Chondrocyte (in vitro differentiated cells): ENCODE results near the gene KLF7. TPM values are rescaled to one million over a fixed set of nuclear protein-coding genes. Genes with fewer than 3 reads are reported as not detected.

Experiments used
- DNase-seq: peaks from one replicate; pipeline ENCODE4 v3.0.0; 2021; ENCODE audit warnings: mixed read lengths, low spot score
- H3K27ac Mint-ChIP-seq: one replicate; pipeline ENCODE4 v1.8.0; 2021; ENCODE audit warnings: mild to moderate bottlenecking, moderate library complexity, mixed read lengths; ENCODE audit not compliant: unreplicated experiment
- H3K27me3 Mint-ChIP-seq: 2 replicates; pipeline ENCODE4 v1.8.0; 2021; ENCODE audit warnings: low read depth, mixed read lengths
- H3K36me3 Mint-ChIP-seq: 2 replicates; pipeline ENCODE4 v1.8.0; 2021; ENCODE audit warnings: low read depth, mixed read lengths
- H3K4me1 Mint-ChIP-seq: 2 replicates; pipeline ENCODE4 v1.8.0; 2021; ENCODE audit warnings: low read depth, mild to moderate bottlenecking, mixed read lengths
- H3K4me3 Mint-ChIP-seq: one replicate; pipeline ENCODE4 v1.8.0; 2021; ENCODE audit warnings: mild to moderate bottlenecking, moderate library complexity, mixed read lengths; ENCODE audit not compliant: unreplicated experiment
- H3K9me3 Mint-ChIP-seq: 2 replicates; pipeline ENCODE4 v1.8.0; 2021; ENCODE audit warnings: low read depth, mixed read lengths
- total RNA-seq: library from RNA; stranded (reverse); gene quantifications from 3 replicates; pipeline ENCODE4 v1.2.1, GENCODE V29; 2021
- TF ChIP-seq, protein P1 (sequence below): fragments of 200-600 bp; sonication (generic); IDR thresholded peaks from 2 replicates; pipeline ENCODE4 v1.5.0; 2021; ENCODE audit warnings: antibody characterized with exemption, mild to moderate bottlenecking, moderate library complexity

The KLF7 gene
- total RNA-seq, 1 donor from 2014 or later: 38.5 TPM

DNA sequence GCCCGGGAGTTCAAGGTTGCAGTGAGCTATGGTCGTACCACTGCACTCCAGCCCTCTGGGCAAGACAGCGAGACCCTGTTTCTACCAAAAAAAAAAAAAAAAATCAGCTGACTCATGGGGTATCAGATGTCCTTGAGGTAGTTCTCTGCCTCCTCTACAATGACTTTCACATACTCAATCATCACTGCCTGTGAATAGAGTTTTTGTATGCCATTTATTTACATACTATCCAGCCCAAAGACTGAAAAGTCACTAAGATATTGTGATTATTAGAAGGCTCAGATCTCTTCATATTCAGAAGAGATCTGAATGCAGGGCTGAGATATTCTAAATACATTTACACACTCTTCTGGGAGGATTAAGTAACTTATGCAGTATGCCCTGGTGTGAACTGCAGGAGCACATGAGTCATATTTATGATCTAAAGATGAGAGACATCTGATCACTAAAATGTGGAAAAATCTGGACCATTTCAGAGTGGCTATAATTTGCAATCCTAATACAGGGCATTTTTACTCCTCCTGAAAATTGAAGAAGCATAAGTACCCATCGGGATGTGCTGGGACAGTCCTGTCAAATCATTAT is 38.9 kb downstream of the KLF7 start:
- no peak for DNase-seq
- peaks cover 20% of the 10 kb centered on the region for H3K36me3 Mint-ChIP-seq
- no peak overlapping the region for H3K4me3 Mint-ChIP-seq
- H3K4me1 Mint-ChIP-seq: peaks cover 84% of the 10 kb centered on the region
- H3K27me3 Mint-ChIP-seq: no peaks in the 10 kb centered on the region
- peak overlapping the region; percentile 43 for H3K27ac Mint-ChIP-seq
- H3K9me3 Mint-ChIP-seq: peaks cover 7% of the 10 kb centered on the region
- TF ChIP-seq, protein P1, sequence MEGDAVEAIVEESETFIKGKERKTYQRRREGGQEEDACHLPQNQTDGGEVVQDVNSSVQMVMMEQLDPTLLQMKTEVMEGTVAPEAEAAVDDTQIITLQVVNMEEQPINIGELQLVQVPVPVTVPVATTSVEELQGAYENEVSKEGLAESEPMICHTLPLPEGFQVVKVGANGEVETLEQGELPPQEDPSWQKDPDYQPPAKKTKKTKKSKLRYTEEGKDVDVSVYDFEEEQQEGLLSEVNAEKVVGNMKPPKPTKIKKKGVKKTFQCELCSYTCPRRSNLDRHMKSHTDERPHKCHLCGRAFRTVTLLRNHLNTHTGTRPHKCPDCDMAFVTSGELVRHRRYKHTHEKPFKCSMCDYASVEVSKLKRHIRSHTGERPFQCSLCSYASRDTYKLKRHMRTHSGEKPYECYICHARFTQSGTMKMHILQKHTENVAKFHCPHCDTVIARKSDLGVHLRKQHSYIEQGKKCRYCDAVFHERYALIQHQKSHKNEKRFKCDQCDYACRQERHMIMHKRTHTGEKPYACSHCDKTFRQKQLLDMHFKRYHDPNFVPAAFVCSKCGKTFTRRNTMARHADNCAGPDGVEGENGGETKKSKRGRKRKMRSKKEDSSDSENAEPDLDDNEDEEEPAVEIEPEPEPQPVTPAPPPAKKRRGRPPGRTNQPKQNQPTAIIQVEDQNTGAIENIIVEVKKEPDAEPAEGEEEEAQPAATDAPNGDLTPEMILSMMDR: no peak

DNA sequence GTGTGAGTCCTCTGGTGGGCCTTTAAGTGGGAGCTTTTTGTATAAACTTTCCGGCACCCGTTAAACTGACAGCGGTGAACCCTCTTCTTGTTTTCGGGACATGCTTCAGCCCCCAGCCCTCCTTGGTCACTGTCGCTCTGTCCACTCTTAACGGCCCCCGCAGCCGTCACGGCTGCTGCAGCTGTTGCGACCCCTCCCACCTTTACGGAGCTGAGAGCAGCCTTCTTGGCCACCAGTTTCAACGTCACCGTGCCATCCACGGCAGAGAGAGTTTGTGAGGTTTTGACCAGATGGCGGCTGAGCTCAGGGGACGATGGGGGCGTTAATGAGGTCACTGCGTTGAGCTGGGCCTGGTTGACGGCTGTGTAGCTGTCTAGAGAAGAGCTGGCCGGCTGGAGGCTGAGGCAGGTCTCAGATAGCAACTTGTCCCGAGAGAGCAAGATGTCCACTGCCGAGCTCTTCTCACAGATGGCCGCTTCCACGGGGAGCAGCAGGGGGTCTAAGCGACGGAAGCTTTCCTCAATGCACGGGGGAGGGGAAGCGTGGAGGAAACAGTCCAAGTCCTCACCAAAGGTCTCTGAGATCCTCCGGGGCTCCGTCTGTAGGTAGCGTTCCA is 41.9 kb downstream of the KLF7 start:
- TF ChIP-seq, protein P1: no peak
- peak overlapping the region; percentile 55 for H3K27ac Mint-ChIP-seq
- no peaks in the 10 kb centered on the region for H3K27me3 Mint-ChIP-seq
- H3K4me3 Mint-ChIP-seq: no peak overlapping the region
- H3K9me3 Mint-ChIP-seq: peaks cover 7% of the 10 kb centered on the region
- H3K36me3 Mint-ChIP-seq: peaks cover 25% of the 10 kb centered on the region
- H3K4me1 Mint-ChIP-seq: peaks cover 83% of the 10 kb centered on the region
- no peak for DNase-seq

- Mint-ChIP-seq H3K27ac (peak overlapping the region; percentile 68), H3K27me3 (no peaks in the 10 kb centered on the region), H3K4me3 (no peak overlapping the region), H3K4me1 (peaks cover 81% of the 10 kb centered on the region), H3K9me3 (peaks cover 7% of the 10 kb centered on the region), H3K36me3 (peaks cover 25% of the 10 kb centered on the region)
- TF ChIP-seq, protein P1: no peak
- no peak for DNase-seq
Observed at GRCh38 chr2:207123335-207123744, 42.4 kb downstream of the KLF7 start.

DNA sequence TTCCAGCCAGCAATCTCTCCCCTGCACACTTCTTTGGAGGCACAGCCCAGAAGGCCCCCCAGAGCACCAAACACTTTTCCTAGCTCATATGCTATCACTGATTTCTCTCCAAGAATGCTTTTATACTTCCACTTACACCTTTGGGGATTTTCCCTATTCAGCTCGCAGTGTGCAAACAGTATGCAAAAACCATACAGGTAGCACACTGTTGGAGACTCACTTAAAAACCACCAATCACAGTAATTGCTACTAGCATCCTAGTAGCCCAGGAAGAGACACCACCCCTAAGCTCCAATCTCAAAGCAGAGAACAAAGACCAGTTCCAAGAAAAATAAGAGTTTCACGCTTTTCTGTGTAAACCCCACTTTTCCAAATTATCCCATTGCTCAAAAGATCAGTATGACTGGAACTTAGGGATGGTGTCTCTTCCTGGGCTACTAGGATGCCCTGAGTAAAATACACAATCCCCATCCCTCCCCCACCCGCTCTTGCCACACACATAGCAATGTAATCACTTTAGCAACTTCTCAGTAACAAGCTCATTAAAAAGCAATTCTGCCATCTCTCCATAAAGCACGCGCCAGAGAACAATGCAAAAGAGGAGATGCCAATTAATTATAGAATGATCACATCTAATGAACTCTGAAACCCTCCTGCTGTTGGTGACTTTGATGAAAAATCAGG is 43.0 kb downstream of the KLF7 start:
- Mint-ChIP-seq H3K27ac (peak overlapping the region; percentile 68), H3K27me3 (no peaks in the 10 kb centered on the region), H3K36me3 (peaks cover 23% of the 10 kb centered on the region), H3K4me1 (peaks cover 83% of the 10 kb centered on the region), H3K4me3 (no peak overlapping the region), H3K9me3 (peaks cover 5% of the 10 kb centered on the region)
- no peak for DNase-seq
- TF ChIP-seq, protein P1: no peak

GRCh38 chr2:207121784-207122183 is 44.0 kb downstream of the KLF7 start:
- H3K27ac Mint-ChIP-seq: peak overlapping the region; percentile 68
- peaks cover 78% of the 10 kb centered on the region for H3K4me1 Mint-ChIP-seq
- DNase-seq: no peak

More at GRCh38 chr2:207121784-207122183, 44.0 kb downstream of the KLF7 start:
- Mint-ChIP-seq H3K9me3 (no peaks in the 10 kb centered on the region), H3K27me3 (no peaks in the 10 kb centered on the region), H3K4me3 (peak overlapping the region; percentile 11), H3K36me3 (peaks cover 19% of the 10 kb centered on the region)
- TF ChIP-seq, protein P1: no peak
